Activated T-helper 1 cell treated with anti-CD3 and anti-CD28 coated beads, Interleukin-12 subunit alpha, Interleukin-12 subunit beta, Interleukin-2, Interleukin-4 antibody, amounts not matched to agents 30 ng/mL and 10 ng/mL and 1 ng/mL, durations not matched to agents 14 hours and 24 hours and 36 hours (primary cell): ENCODE results near the gene ACAT2. TPM values are rescaled to one million over a fixed set of nuclear protein-coding genes. Genes with fewer than 3 reads are reported as not detected.
"Not testable (repeated sequence)": the region's sequence is repeated elsewhere in the genome, so short reads cannot be mapped to it uniquely, and the experiment has no call there.

Experiments
- DNase-seq: peaks from one replicate; pipeline ENCODE4 v3.0.0; 2021; ENCODE audit warnings: low spot score
- H3K27ac Mint-ChIP-seq: one replicate; pipeline ENCODE4 v1.8.0; 2021; ENCODE audit warnings: mild to moderate bottlenecking, mixed read lengths
- H3K27me3 Mint-ChIP-seq: one replicate; pipeline ENCODE4 v1.8.0; 2022; ENCODE audit warnings: mild to moderate bottlenecking, moderate library complexity, mixed read lengths; ENCODE audit not compliant: insufficient read depth
- H3K36me3 Mint-ChIP-seq: one replicate; pipeline ENCODE4 v1.8.0; 2021; ENCODE audit warnings: low read depth, mixed read lengths
- H3K4me1 Mint-ChIP-seq: one replicate; pipeline ENCODE4 v1.8.0; 2021; ENCODE audit warnings: low read depth, mixed read lengths
- H3K4me3 Mint-ChIP-seq: one replicate; pipeline ENCODE4 v1.8.0; 2021; ENCODE audit warnings: mild to moderate bottlenecking, moderate library complexity, mixed read lengths
- H3K9me3 Mint-ChIP-seq: one replicate; pipeline ENCODE4 v1.8.0; 2021; ENCODE audit warnings: mixed read lengths
- intact Hi-C: fragments of 100-400 bp; cut with micrococcal nuclease; formaldehyde crosslinking; loops from one replicate; pipeline ENCODE4 v1.15.1; 2024
- total RNA-seq: library from RNA; stranded (reverse); gene quantifications from 2 replicates; pipeline ENCODE4 v1.2.3, GENCODE V29; 2022

Gene ACAT2
- total RNA-seq, result 83.1 and 84.2 TPM in 2 replicates

DNA sequence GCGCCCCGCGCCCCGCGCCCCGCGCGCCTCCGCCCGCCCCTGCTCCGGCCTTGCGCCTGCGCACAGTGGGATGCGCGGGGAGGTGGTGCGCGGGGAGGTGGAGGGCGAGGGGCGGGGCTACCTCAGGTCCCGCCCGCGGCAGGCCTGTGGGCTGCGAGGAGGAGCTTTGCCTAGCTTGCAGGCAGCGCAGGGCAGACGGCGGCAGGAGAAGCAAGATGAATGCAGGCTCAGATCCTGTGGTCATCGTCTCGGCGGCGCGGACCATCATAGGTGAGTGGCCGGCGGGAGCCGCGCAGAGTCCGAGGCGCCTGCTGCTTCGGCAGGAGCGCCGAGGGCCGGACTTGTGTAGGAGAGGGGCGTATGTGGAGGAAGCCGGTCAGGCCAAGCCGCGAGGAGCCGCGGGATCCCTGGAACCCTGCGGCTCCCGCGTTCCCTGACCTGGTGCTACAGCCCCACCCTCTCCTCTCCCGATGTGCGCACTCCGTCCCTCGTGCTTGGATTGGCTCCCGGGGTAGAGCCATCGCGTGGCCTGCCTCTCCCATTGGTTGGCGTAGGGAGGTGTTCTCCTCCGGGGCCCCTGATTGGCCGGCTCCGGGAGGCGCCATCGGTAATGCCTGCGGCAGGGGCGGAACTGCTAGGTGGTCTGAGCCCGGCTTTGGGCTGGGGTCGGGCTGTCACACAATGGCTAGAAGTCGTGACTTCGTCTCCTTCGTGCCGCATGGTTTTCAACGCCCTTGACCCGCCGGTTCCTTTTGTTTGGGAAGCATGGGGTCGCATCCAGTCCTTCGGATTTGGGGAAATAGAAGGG, at the start of gene ACAT2:
ACAT2 (plus strand) TSS at position 173 of the 808 bp plus-strand sequence; CDS start at position 216, 43 bp downstream.
- intact Hi-C loops, result loop anchor here (1.0 to 5.0 kb wide), 5 partner anchors 15 to 910 kb away; partner anchors contain the start of genes SOD2 and TCP1
- peak within 1 kb of the TSS; percentile 93 for H3K27ac Mint-ChIP-seq
- peak; percentile 94 for DNase-seq
- H3K4me1 Mint-ChIP-seq, result peaks cover 45% of the 10 kb centered on the region
- peak within 1 kb of the TSS; percentile 97 for H3K4me3 Mint-ChIP-seq
- no peaks in the 10 kb centered on the region for H3K27me3 Mint-ChIP-seq
- no peaks in the 10 kb centered on the region for H3K9me3 Mint-ChIP-seq
- H3K36me3 Mint-ChIP-seq, result peaks cover 40% of the 10 kb centered on the region

DNA sequence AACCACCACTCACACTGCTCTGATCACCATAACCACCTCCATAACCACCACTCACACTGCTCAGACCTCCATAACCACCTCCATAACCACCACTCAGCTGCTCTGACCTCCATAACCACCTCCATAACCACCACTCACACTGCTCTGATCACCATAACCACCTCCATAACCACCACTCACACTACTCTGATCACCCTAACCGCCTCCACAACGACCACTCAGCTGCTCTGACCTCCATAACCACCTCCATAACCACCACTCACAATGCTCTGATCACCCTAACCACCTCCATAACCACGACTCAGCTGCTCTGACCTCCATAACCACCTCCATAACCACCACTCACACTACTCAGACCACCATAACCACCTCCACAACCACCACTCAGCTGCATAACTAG, 49.5 kb upstream of the ACAT2 start:
- H3K4me3 Mint-ChIP-seq, H3K36me3 Mint-ChIP-seq, intact Hi-C loops, H3K27me3 Mint-ChIP-seq, H3K9me3 Mint-ChIP-seq, DNase-seq, H3K27ac Mint-ChIP-seq: not testable (repeated sequence)
- H3K4me1 Mint-ChIP-seq, result peaks cover 17% of the 10 kb centered on the region

DNA sequence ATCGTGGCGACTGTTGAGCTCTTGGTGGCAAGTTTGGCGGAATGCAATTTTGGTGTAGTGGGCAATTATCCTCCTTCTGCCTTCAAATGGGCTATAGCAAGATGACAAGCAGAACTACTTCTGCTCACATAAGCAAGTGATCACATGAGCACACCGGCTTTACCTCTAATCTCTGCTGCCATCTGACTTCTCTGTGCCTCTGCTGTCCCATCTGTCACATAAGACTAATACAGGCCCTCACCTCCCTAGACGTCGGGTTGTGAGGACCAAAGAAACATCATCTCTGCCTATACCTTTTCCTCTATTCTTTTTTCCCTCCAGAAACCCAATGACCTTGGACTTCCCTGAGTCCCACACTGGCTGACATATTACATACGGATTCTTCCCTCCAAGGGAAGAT, 47.9 kb upstream of the ACAT2 start:
- no peak overlapping the region for H3K4me3 Mint-ChIP-seq
- H3K4me1 Mint-ChIP-seq, result peaks cover 17% of the 10 kb centered on the region
- no peak overlapping the region for H3K27ac Mint-ChIP-seq
- intact Hi-C loops, result no loop called here
- H3K27me3 Mint-ChIP-seq, result peaks cover 2% of the 10 kb centered on the region
- no peaks in the 10 kb centered on the region for H3K9me3 Mint-ChIP-seq
- no peak for DNase-seq
- peaks cover 7% of the 10 kb centered on the region for H3K36me3 Mint-ChIP-seq

DNA sequence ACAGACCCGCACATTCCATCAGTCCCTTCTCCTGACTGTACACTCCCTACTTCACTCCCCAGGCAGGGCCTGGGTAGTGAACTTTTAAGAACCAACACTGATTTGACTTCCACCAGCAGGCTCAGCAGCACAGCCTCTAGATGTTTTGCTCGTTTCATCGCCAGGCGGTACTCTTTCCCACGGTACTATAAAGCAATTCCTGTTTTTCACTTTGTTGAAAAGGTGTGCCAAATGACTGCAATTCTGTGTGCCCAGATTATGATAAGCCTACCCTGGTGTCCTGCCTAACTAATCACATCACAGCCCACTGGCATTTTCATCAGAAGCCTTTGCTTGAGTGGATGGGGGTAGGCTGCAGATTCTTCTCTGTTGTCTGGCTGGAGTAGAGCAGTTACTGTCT, 47.4 kb upstream of the ACAT2 start:
- intact Hi-C loops, result no loop called here
- no peak for DNase-seq
- H3K27me3 Mint-ChIP-seq, result peaks cover under 1% of the 10 kb centered on the region
- peaks cover 17% of the 10 kb centered on the region for H3K4me1 Mint-ChIP-seq
- no peaks in the 10 kb centered on the region for H3K9me3 Mint-ChIP-seq
- H3K36me3 Mint-ChIP-seq, result peaks cover 6% of the 10 kb centered on the region
- H3K27ac Mint-ChIP-seq, result no peak overlapping the region
- no peak overlapping the region for H3K4me3 Mint-ChIP-seq

DNA sequence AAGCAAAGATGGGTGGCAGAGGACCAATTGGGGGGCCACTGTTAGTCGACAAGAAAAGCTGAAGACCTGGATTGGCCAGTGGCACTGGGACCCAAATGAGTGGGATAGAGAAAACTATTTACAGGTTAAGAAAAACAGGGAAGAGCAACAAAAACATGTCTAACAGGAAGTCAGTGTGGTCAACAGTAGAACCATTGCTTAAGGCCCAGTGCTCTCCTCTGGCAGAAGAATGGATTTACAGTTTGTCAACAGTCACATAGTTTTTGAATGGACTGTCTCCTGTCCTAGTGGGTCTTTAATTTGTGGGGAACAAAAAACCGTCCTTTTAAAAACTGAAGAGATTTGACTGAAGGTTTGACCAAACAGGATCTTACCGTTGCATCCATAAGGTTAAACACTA, 46.7 kb upstream of the ACAT2 start:
- no peaks in the 10 kb centered on the region for H3K9me3 Mint-ChIP-seq

DNA sequence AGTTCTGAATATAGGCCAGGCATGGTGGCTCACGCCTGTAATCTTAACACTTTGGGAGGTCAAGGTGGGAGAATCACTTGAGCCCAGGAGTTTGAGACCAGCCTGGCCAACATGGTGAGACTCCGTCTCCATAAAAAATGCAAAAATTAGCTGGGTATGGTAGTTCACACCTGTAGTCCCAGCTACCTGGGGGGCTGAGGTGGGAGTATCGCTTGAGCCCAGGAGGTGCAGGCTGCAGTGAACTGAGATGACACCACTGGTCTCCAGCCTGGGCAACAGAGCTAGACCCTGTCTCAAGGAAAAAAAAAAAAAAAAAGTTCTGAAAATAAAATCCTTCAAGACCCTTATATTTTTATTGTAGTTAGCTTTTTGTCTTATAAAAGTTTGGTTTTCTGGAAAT, 46.2 kb upstream of the ACAT2 start:
- no peaks in the 10 kb centered on the region for H3K9me3 Mint-ChIP-seq
- intact Hi-C loops, result no loop called here

More for the DNA sequence above, 46.7 kb upstream of the ACAT2 start:
- DNase-seq, result no peak
- Mint-ChIP-seq H3K27ac (no peak overlapping the region), H3K4me3 (no peak overlapping the region), H3K36me3 (peaks cover 5% of the 10 kb centered on the region), H3K27me3 (no peaks in the 10 kb centered on the region), H3K4me1 (peaks cover 17% of the 10 kb centered on the region)
- intact Hi-C loops, result no loop called here

DNA sequence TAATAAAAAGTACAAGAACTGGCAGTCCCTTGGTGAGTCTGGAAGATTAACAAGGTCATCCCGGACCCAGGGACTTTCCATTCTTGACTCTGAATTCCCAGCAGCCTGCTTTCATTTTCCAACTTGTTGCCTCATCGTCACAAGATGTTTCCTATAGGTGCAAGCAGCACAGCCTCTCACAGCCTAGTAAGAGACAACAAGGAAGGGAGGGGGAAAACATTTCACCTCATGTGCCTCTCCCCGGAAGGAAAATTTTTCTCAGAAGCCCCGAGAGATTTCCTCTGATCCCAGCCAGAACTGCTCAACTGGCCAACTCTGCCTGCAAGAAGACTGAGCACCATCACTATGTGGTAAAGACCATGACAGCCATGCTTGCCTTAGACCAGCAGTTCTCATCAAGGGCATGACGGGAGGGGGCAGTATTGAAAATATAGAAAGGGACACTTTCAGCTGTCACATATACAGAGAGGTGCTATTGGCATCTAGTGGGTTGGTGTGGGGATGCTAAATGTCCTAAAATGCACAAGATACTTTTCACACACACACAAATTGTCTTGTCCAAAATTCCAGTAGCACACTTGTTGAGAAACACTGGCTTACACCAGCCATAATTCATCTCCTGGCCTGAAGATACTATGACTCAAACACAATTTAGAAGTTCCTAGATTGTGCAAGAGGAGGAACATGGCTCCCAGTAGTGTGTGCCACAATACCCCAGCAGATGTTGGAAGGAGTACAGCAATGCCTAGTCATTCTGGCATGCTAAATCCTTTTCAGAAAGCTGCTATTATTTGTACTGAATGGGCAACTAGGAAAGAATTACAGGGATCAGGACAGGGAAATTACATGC, 45.4 kb upstream of the ACAT2 start:
- H3K36me3 Mint-ChIP-seq, result peaks cover 5% of the 10 kb centered on the region
- H3K4me3 Mint-ChIP-seq, result no peak overlapping the region

More for the DNA sequence above, 46.2 kb upstream of the ACAT2 start:
- DNase-seq, result no peak
- Mint-ChIP-seq H3K27me3 (no peaks in the 10 kb centered on the region), H3K4me1 (peaks cover 17% of the 10 kb centered on the region), H3K4me3 (no peak overlapping the region), H3K27ac (no peak overlapping the region), H3K36me3 (peaks cover 5% of the 10 kb centered on the region)

DNA sequence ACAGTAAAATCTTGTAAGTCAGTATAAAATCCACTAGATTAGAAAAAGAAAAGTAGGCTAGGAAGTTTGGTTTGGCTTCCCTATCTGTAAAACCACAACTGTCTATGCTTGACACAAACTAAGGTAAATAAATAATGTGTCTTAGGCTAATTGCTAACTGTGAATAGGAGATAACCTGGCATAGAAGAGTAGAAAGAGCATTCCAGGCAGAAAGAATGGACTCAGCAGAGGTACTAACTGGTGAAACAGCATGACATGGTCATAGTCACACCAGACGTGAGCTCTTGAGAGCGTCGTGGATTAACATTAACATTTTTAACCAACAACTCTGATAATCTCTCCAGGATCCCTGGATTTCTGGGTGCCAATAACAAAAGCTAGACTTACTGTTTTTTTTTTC, 43.2 kb upstream of the ACAT2 start:
- peaks cover 22% of the 10 kb centered on the region for H3K4me1 Mint-ChIP-seq
- DNase-seq, result no peak
- no peaks in the 10 kb centered on the region for H3K27me3 Mint-ChIP-seq
- peaks cover 10% of the 10 kb centered on the region for H3K9me3 Mint-ChIP-seq
- no peak overlapping the region for H3K4me3 Mint-ChIP-seq
- H3K27ac Mint-ChIP-seq, result no peak overlapping the region
- intact Hi-C loops, result no loop called here
- H3K36me3 Mint-ChIP-seq, result peaks cover 18% of the 10 kb centered on the region

More for the DNA sequence above, 45.4 kb upstream of the ACAT2 start:
- Mint-ChIP-seq H3K27me3 (no peaks in the 10 kb centered on the region), H3K9me3 (no peaks in the 10 kb centered on the region), H3K4me1 (peaks cover 17% of the 10 kb centered on the region), H3K27ac (no peak overlapping the region)
- intact Hi-C loops, result no loop called here
- DNase-seq, result no peak

DNA sequence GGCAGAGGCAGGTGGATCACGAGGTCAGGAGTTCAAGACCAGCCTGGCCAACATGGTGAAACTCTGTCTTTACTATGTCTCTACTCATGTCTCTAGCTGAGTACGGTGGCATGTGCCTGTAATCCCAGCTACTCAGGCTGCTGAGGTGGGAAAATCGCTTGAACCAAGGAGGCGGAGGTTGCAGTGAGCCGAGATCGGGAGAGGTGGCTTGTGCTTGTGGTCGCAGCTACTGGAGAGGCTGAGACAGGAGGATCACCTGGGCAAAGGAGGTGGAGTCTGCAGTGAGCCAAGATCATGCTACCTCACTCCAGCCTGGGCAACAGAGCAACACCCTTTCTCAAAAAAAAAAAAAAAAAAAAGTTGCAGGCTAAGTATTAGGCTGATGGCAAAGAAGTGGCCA, 42.6 kb upstream of the ACAT2 start:
- peaks cover 22% of the 10 kb centered on the region for H3K4me1 Mint-ChIP-seq
- no peak overlapping the region for H3K27ac Mint-ChIP-seq
- no peak overlapping the region for H3K4me3 Mint-ChIP-seq
- H3K27me3 Mint-ChIP-seq, result no peaks in the 10 kb centered on the region
- peaks cover 21% of the 10 kb centered on the region for H3K36me3 Mint-ChIP-seq
- peaks cover 10% of the 10 kb centered on the region for H3K9me3 Mint-ChIP-seq
- no peak for DNase-seq
- intact Hi-C loops, result no loop called here

DNA sequence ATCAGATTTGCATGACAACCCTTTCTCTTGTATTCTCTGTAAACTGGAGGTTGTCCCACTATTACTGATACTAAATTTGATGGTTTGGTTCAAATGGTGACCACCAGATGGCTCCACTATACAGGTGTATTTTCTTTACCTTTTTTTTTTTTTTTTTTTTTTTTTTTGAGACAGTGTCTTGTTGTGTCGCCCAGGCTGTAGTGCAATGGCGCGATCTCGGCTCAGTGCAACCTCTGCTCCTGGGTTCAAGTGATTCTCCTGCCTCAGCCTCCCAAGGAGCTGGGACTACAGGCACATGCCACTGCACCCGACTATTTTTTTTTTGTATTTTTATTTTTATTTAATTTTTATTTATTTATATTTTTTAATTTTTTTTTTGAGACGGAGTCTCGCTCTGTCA, 41.1 kb upstream of the ACAT2 start:
- Mint-ChIP-seq H3K4me1 (peaks cover 14% of the 10 kb centered on the region), H3K4me3 (no peak overlapping the region), H3K36me3 (peaks cover 18% of the 10 kb centered on the region), H3K9me3 (peaks cover 10% of the 10 kb centered on the region), H3K27ac (no peak overlapping the region), H3K27me3 (no peaks in the 10 kb centered on the region)
- intact Hi-C loops, result loop anchor here (1.0 kb wide), 1 partner anchor 221 kb away; no protein-coding TSS in a partner anchor
- peak; percentile 16 for DNase-seq

DNA sequence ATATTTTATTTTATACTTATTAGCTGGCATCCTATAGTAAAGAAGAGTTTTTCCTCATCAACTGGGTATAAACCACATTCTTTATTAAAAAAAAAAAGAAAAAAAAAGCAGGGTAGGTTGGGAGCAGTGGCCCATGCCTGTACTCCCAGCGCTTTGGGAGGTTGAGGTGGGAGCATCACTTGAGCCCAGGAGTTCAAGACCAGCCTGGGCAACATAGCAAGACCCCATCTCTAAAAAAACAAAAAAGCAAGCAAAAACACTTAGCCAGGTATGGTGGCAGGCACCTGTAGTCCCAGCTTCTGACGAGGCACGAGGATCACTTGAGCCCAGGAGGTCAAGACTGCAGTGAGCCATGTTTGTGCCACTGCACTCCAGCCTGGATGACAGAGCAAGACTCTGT, 39.9 kb upstream of the ACAT2 start:
- peaks cover 18% of the 10 kb centered on the region for H3K36me3 Mint-ChIP-seq
- H3K27ac Mint-ChIP-seq, intact Hi-C loops, H3K27me3 Mint-ChIP-seq, DNase-seq, H3K4me3 Mint-ChIP-seq: not testable (repeated sequence)
- peaks cover 10% of the 10 kb centered on the region for H3K9me3 Mint-ChIP-seq
- H3K4me1 Mint-ChIP-seq, result peaks cover 13% of the 10 kb centered on the region

DNA sequence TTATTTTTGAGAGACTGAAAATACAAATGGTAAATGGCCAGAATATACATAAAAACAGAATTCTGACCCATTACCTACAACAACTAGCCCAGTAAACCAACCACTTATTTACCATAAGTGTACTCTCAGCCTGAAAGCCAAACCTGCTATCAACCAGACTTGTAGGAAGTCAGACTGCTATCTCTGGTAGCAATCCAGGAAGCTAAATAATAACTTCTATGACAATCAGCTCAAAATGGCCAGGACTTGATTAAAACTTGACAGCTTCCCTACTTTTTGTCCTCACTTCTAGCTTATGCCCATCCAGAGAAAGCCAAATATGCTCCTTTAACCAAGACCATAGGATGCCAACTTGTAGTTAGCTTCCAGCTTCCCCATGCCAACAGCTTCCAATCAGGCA, 39.2 kb upstream of the ACAT2 start:
- Mint-ChIP-seq H3K4me3 (no peak overlapping the region), H3K9me3 (peaks cover 10% of the 10 kb centered on the region), H3K36me3 (peaks cover 18% of the 10 kb centered on the region), H3K4me1 (peaks cover 13% of the 10 kb centered on the region), H3K27me3 (no peaks in the 10 kb centered on the region), H3K27ac (no peak overlapping the region)
- intact Hi-C loops, result no loop called here
- DNase-seq, result no peak

DNA sequence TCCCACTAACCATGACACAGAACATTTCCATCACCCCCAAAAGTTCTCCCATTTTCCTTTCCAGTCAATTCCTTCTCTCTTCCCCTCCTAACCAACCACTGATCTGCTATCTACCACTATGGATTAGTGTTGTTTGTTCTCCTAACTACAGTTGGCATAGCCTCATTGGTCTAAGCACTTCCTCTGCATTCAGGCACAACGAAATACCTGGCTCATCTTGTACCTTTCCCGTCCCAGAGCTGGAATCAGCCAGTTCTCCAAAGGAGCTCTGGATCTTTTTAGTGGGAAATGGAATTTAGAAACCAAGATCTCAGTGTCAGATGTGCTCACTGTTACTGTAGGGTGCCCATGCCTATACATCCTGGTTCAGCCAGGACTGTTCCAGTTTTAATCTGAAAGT, 38.6 kb upstream of the ACAT2 start:
- DNase-seq, result no peak
- intact Hi-C loops, result no loop called here
- Mint-ChIP-seq H3K27ac (no peak overlapping the region), H3K4me1 (peaks cover 13% of the 10 kb centered on the region), H3K27me3 (no peaks in the 10 kb centered on the region), H3K36me3 (peaks cover 18% of the 10 kb centered on the region), H3K9me3 (peaks cover 10% of the 10 kb centered on the region), H3K4me3 (no peak overlapping the region)
